Nephron progenitor cell (in vitro differentiated cells): Measurements from ENCODE around the gene CARS1.

ENCODE experiments used
- DNase-seq: peaks from one replicate; pipeline ENCODE4 v3.0.0; 2021
- H3K27ac Mint-ChIP-seq: 2 replicates; pipeline ENCODE4 v1.8.0; 2021; ENCODE audit warnings: mild to moderate bottlenecking, moderate library complexity, mixed read lengths
- H3K27me3 Mint-ChIP-seq: 2 replicates; pipeline ENCODE4 v1.8.0; 2021; ENCODE audit warnings: mild to moderate bottlenecking, low read depth, mixed read lengths; ENCODE audit not compliant: poor library complexity
- H3K36me3 Mint-ChIP-seq: 2 replicates; pipeline ENCODE4 v1.8.0; 2021; ENCODE audit warnings: low read depth, mixed read lengths
- H3K4me1 Mint-ChIP-seq: 2 replicates; pipeline ENCODE4 v1.8.0; 2021; ENCODE audit warnings: mixed read lengths
- H3K4me3 Mint-ChIP-seq: 2 replicates; pipeline ENCODE4 v1.8.0; 2021; ENCODE audit warnings: mild to moderate bottlenecking, moderate library complexity, mixed read lengths
- H3K9me3 Mint-ChIP-seq: 2 replicates; pipeline ENCODE4 v1.8.0; 2021; ENCODE audit warnings: mild to moderate bottlenecking, moderate library complexity, mixed read lengths
- CTCF ChIP-seq: fragments of 200-600 bp; sonication (generic); IDR thresholded peaks from 2 replicates; pipeline ENCODE4 v1.5.0; 2021; ENCODE audit warnings: antibody characterized with exemption

Gene CARS1

GRCh38 chr11:2998073-2998850 lies 59.0 kb downstream of the CARS1 start:
- DNase-seq = no peak
- no peak overlapping the region for H3K27ac Mint-ChIP-seq
- no peak for TF ChIP-seq CTCF
- peaks cover 6% of the 10 kb centered on the region for H3K27me3 Mint-ChIP-seq
- peaks cover 12% of the 10 kb centered on the region for H3K36me3 Mint-ChIP-seq
- no peak overlapping the region for H3K4me3 Mint-ChIP-seq
- no peaks in the 10 kb centered on the region for H3K9me3 Mint-ChIP-seq
- peaks cover 24% of the 10 kb centered on the region for H3K4me1 Mint-ChIP-seq

GRCh38 chr11:2997406-2997805 lies 59.8 kb downstream of the CARS1 start:
- TF ChIP-seq CTCF = no peak
- no peak overlapping the region for H3K4me3 Mint-ChIP-seq
- peak overlapping the region; percentile 22 for H3K27ac Mint-ChIP-seq
- DNase-seq = no peak
- peaks cover 30% of the 10 kb centered on the region for H3K4me1 Mint-ChIP-seq
- H3K27me3 Mint-ChIP-seq = peaks cover 6% of the 10 kb centered on the region
- H3K9me3 Mint-ChIP-seq = no peaks in the 10 kb centered on the region
- H3K36me3 Mint-ChIP-seq = peaks cover 4% of the 10 kb centered on the region

- Mint-ChIP-seq H3K36me3 (peaks cover 4% of the 10 kb centered on the region), H3K4me3 (no peak overlapping the region), H3K27ac (peak overlapping the region; percentile 98), H3K4me1 (peaks cover 30% of the 10 kb centered on the region), H3K9me3 (no peaks in the 10 kb centered on the region), H3K27me3 (peaks cover 6% of the 10 kb centered on the region)
- TF ChIP-seq CTCF = no peak
- DNase-seq = no peak
Measured at GRCh38 chr11:2996976-2997375, 60.2 kb downstream of the CARS1 start.

- H3K27ac Mint-ChIP-seq = no peak overlapping the region
Measured at GRCh38 chr11:2995893-2996554, 61.2 kb downstream of the CARS1 start.

GRCh38 chr11:2995031-2995561 lies 62.1 kb downstream of the CARS1 start:
- Mint-ChIP-seq H3K27me3 (peaks cover 6% of the 10 kb centered on the region), H3K4me3 (no peak overlapping the region), H3K27ac (no peak overlapping the region), H3K9me3 (no peaks in the 10 kb centered on the region), H3K4me1 (peaks cover 35% of the 10 kb centered on the region), H3K36me3 (no peaks in the 10 kb centered on the region)
- no peak for TF ChIP-seq CTCF
- no peak for DNase-seq

More at GRCh38 chr11:2995893-2996554, 61.2 kb downstream of the CARS1 start:
- Mint-ChIP-seq H3K4me1 (peaks cover 30% of the 10 kb centered on the region), H3K9me3 (no peaks in the 10 kb centered on the region), H3K27me3 (peaks cover 6% of the 10 kb centered on the region), H3K4me3 (no peak overlapping the region), H3K36me3 (no peaks in the 10 kb centered on the region)
- TF ChIP-seq CTCF = no peak
- DNase-seq = no peak
